GM06990 (cell line): ENCODE measurements around the gene LRRN4CL.

Experiments used
- DNase-seq: peaks from one replicate; pipeline ENCODE4 v3.0.0-alpha.2; 2011; ENCODE audit not compliant: insufficient read length; ENCODE audit errors: extremely low read depth
- H3K27me3 ChIP-seq: replicated peaks from 2 replicates; pipeline ENCODE4 v1.6.0; 2011; ENCODE audit warnings: low read length; ENCODE audit not compliant: control insufficient read depth, insufficient read depth
- H3K36me3 ChIP-seq: 2 replicates; pipeline ENCODE4 v1.5.1; 2011; ENCODE audit warnings: low read length; ENCODE audit not compliant: control insufficient read depth, insufficient read depth
- H3K4me3 ChIP-seq: replicated peaks from 2 replicates; pipeline ENCODE4 v1.5.1; 2011; ENCODE audit warnings: low read depth, mild to moderate bottlenecking, control low read depth, low read length
- CTCF ChIP-seq: IDR thresholded peaks from 2 replicates; pipeline ENCODE4 v1.5.1; 2011; ENCODE audit warnings: low read length, control low read depth, mild to moderate bottlenecking, inconsistent platforms; ENCODE audit not compliant: insufficient read depth, poor library complexity, severe bottlenecking

Gene LRRN4CL

GRCh38 chr11:62645946-62646824 is 43.1 kb downstream of the LRRN4CL start, which contains the start of gene GANAB:
GANAB (minus strand) TSS chr11:62646613; CDS start chr11:62646599, 14 bp downstream.
- peak within 1 kb of the TSS; percentile 99 for H3K4me3 ChIP-seq
- no peak for TF ChIP-seq CTCF
- peaks cover 19% of the 10 kb centered on the region for H3K36me3 ChIP-seq
- H3K27me3 ChIP-seq = no peaks in the 10 kb centered on the region
- peak; percentile 95 for DNase-seq

- no peak for TF ChIP-seq CTCF
- peaks cover 19% of the 10 kb centered on the region for H3K36me3 ChIP-seq
- H3K4me3 ChIP-seq = peak overlapping the region; percentile 99
- no peaks in the 10 kb centered on the region for H3K27me3 ChIP-seq
- DNase-seq = no peak
These were observed 43.7 kb downstream of the LRRN4CL start for GRCh38 chr11:62645671-62645945.

- Histone ChIP-seq H3K36me3 (peaks cover 17% of the 10 kb centered on the region), H3K4me3 (no peak overlapping the region)
These were observed 45.1 kb downstream of the LRRN4CL start for GRCh38 chr11:62644220-62644619.

More at GRCh38 chr11:62644220-62644619, 45.1 kb downstream of the LRRN4CL start:
- H3K27me3 ChIP-seq = no peaks in the 10 kb centered on the region
- no peak for DNase-seq
- no peak for TF ChIP-seq CTCF
